T-helper 1 cell (primary cell): ENCODE measurements around the gene PTCH2.

Source experiments
- DNase-seq, 5 donors: peaks; one replicate each; pipeline ENCODE4 v3.0.0-alpha.2; 2012 to 2020

Gene PTCH2

GRCh38 chr1:44778705-44779576 lies 64.1 kb downstream of the PTCH2 start:
- DNase-seq, result no peak

- DNase-seq, result no peak
Measured at GRCh38 chr1:44777969-44778635, 65.0 kb downstream of the PTCH2 start.

GRCh38 chr1:44777547-44777946 lies 65.5 kb downstream of the PTCH2 start:
- no peak for DNase-seq

- no peak for DNase-seq
Measured at GRCh38 chr1:44776730-44777068, 66.4 kb downstream of the PTCH2 start.

- peak in 2 of 5 donors; percentile 33 to 39 for DNase-seq
Measured at GRCh38 chr1:44775930-44776729, 66.9 kb downstream of the PTCH2 start.

- peak; percentile 69 to 93 (median 80) for DNase-seq
Measured at GRCh38 chr1:44775078-44775929, 67.7 kb downstream of the PTCH2 start, which contains the start of gene RPS8. RPS8 (plus strand) TSS chr1:44775540; CDS start chr1:44775597, 57 bp downstream.
